ENCODE measurements around the gene SPG11.

The SPG11 gene

DNA sequence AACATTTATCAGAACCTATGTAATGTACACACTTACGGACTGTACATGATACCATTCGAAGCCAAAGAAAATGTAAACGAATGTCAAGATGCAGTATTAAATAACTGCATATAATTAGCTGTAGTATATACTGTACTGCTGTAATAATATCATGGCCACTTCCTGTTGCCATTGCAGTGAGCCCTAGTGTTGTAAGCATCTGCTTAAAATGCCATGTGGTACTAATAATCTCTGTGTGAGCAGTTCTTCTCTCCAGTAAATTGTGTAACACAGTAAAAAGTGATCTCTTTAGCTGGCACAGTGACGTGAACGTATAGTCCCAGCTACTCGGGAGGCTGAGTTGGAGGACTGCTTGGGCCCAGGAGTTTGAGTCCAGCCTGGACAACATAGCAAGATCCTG, 8.6 kb downstream of the SPG11 start:
- WGBS (ENCODE audit: insufficient coverage) = no CpG with 5 or more reads among the region's 6 CpGs
- Histone ChIP-seq H3K27me3 (replicated peaks in 2 of 5; ENCODE audit: control insufficient read depth in 4 of 5, insufficient read depth in 5 of 5, low read length in 4 of 5) (no peaks in the 10 kb centered on the region), H3K4me3 (ENCODE audit: control insufficient read depth in 1 of 7, extremely low read depth in 1 of 7, insufficient read depth in 4 of 7, low read depth in 2 of 7, low read length in 6 of 7) (no peak overlapping the region), H3K27ac (ENCODE audit: insufficient read depth in 1 of 2, low read depth in 1 of 2, low read length in 2 of 2, poor library complexity in 1 of 2, severe bottlenecking in 2 of 2) (no peak overlapping the region), H3K9me3 (ENCODE audit: control extremely low read depth in 1 of 5, control insufficient read depth in 4 of 5, insufficient read depth in 2 of 5, low read depth in 1 of 5, low read length in 4 of 5) (no peaks in the 10 kb centered on the region), H3K4me1 (ENCODE audit: control extremely low read depth in 1 of 4, control insufficient read depth in 4 of 4, insufficient read depth in 4 of 4, low read length in 3 of 4) (no peaks in the 10 kb centered on the region), H3K36me3 (ENCODE audit: control insufficient read depth in 4 of 4, insufficient read depth in 4 of 4, low read length in 3 of 4) (peaks cover 25 to 85% (median 45%) of the 10 kb centered on the region in 4 experiments)
- CTCF ChIA-PET = interaction anchor here (1.0 to 1.1 kb wide), 2 partner anchors 9 to 21 kb away, joined by 3 to 4 read pairs; partner anchors contain the start of gene SPG11
- POLR2A ChIA-PET = interaction anchor here (0.6 kb wide), 1 partner anchor 68 kb away, joined by 3 read pairs; no protein-coding TSS in a partner anchor
- no peak for DNase-seq

DNA sequence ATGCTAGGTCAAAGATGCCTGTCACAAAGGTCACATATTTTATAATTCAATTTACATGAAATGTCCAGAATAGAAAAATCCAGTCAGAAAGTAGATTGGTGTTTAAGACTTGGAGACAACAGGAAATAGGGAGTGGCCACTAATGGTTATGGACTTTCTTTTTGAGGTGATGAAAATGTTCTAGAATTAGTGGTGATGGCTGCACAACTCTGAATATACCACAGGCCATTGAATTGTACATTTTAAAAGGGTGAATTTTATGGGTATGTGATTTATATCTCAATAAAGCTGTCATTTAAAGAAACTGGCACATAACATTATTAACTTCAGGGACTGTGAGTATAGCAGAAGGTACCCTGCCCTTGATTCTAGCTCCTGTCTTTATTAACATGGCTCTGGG, 15.8 kb downstream of the SPG11 start:
- Histone ChIP-seq H3K27ac (ENCODE audit: insufficient read depth in 1 of 2, low read depth in 1 of 2, low read length in 2 of 2, poor library complexity in 1 of 2, severe bottlenecking in 2 of 2) (no peak overlapping the region), H3K27me3 (replicated peaks in 2 of 5; ENCODE audit: control insufficient read depth in 4 of 5, insufficient read depth in 5 of 5, low read length in 4 of 5) (no peaks in the 10 kb centered on the region), H3K9me3 (ENCODE audit: control extremely low read depth in 1 of 5, control insufficient read depth in 4 of 5, insufficient read depth in 2 of 5, low read depth in 1 of 5, low read length in 4 of 5) (peaks cover 0 to 4% (median 0%) of the 10 kb centered on the region in 5 experiments), H3K4me1 (ENCODE audit: control extremely low read depth in 1 of 4, control insufficient read depth in 4 of 4, insufficient read depth in 4 of 4, low read length in 3 of 4) (no peaks in the 10 kb centered on the region), H3K36me3 (ENCODE audit: control insufficient read depth in 4 of 4, insufficient read depth in 4 of 4, low read length in 3 of 4) (peaks cover 28 to 67% (median 42%) of the 10 kb centered on the region in 4 experiments), H3K4me3 (ENCODE audit: control insufficient read depth in 1 of 7, extremely low read depth in 1 of 7, insufficient read depth in 4 of 7, low read depth in 2 of 7, low read length in 6 of 7) (no peak overlapping the region)
- POLR2A ChIA-PET = no interaction called here
- CTCF ChIA-PET = interaction anchor here (0.7 kb wide), 2 partner anchors 81 to 100 kb away, joined by 3 to 4 read pairs; no protein-coding TSS in a partner anchor
- no peak for DNase-seq

- peaks cover 25 to 64% (median 42%) of the 10 kb centered on the region in 4 experiments for H3K36me3 ChIP-seq (ENCODE audit: control insufficient read depth in 4 of 4, insufficient read depth in 4 of 4, low read length in 3 of 4)
- no peak for DNase-seq
- H3K27ac ChIP-seq (ENCODE audit: insufficient read depth in 1 of 2, low read depth in 1 of 2, low read length in 2 of 2, poor library complexity in 1 of 2, severe bottlenecking in 2 of 2) = no peak overlapping the region
- H3K4me1 ChIP-seq (ENCODE audit: control extremely low read depth in 1 of 4, control insufficient read depth in 4 of 4, insufficient read depth in 4 of 4, low read length in 3 of 4) = no peaks in the 10 kb centered on the region
- WGBS (ENCODE audit: insufficient coverage) = 100% methylated on average over 1 of the region's 1 CpG
- H3K4me3 ChIP-seq (ENCODE audit: control insufficient read depth in 1 of 7, extremely low read depth in 1 of 7, insufficient read depth in 4 of 7, low read depth in 2 of 7, low read length in 6 of 7) = no peak overlapping the region
- POLR2A ChIA-PET = no interaction called here
- CTCF ChIA-PET = interaction anchor here (1.4 kb wide), 1 partner anchor 9 kb away, joined by 4 read pairs; no protein-coding TSS in a partner anchor
- no peaks in the 10 kb centered on the region for H3K27me3 ChIP-seq (replicated peaks in 2 of 5; ENCODE audit: control insufficient read depth in 4 of 5, insufficient read depth in 5 of 5, low read length in 4 of 5)
- peaks cover 0 to 4% (median 0%) of the 10 kb centered on the region in 5 experiments for H3K9me3 ChIP-seq (ENCODE audit: control extremely low read depth in 1 of 5, control insufficient read depth in 4 of 5, insufficient read depth in 2 of 5, low read depth in 1 of 5, low read length in 4 of 5)
These were observed 16.4 kb downstream of the SPG11 start for GRCh38 chr15:44647036-44647435.

DNA sequence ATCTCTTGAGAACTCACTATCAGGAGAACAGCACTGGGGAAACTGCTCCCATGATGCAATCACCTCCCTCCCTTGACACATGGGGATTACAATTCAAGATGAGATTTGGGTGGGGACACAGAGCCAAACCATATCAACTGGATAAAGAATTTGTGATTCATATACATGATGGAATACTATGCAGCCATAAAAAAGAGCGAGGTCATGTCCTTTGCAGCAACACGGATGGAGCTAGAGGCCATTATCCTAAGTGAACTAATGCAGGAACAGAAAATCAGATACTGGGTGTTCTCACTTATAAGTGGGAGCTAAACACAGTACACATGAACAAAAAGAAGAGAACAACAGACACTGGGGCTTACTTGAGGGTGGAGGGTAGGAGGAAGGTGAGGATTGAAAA, 17.0 kb downstream of the SPG11 start:
- POLR2A ChIA-PET = no interaction called here
- H3K27ac ChIP-seq (ENCODE audit: insufficient read depth in 1 of 2, low read depth in 1 of 2, low read length in 2 of 2, poor library complexity in 1 of 2, severe bottlenecking in 2 of 2) = no peak overlapping the region
- 100% methylated on average over 2 of the region's 2 CpGs for WGBS (ENCODE audit: insufficient coverage)
- DNase-seq = no peak
- no peaks in the 10 kb centered on the region for H3K27me3 ChIP-seq (replicated peaks in 2 of 5; ENCODE audit: control insufficient read depth in 4 of 5, insufficient read depth in 5 of 5, low read length in 4 of 5)
- H3K36me3 ChIP-seq (ENCODE audit: control insufficient read depth in 4 of 4, insufficient read depth in 4 of 4, low read length in 3 of 4) = peaks cover 24 to 64% (median 38%) of the 10 kb centered on the region in 4 experiments
- no peak overlapping the region for H3K4me3 ChIP-seq (ENCODE audit: control insufficient read depth in 1 of 7, extremely low read depth in 1 of 7, insufficient read depth in 4 of 7, low read depth in 2 of 7, low read length in 6 of 7)
- peaks cover 0 to 4% (median 0%) of the 10 kb centered on the region in 5 experiments for H3K9me3 ChIP-seq (ENCODE audit: control extremely low read depth in 1 of 5, control insufficient read depth in 4 of 5, insufficient read depth in 2 of 5, low read depth in 1 of 5, low read length in 4 of 5)
- no peaks in the 10 kb centered on the region for H3K4me1 ChIP-seq (ENCODE audit: control extremely low read depth in 1 of 4, control insufficient read depth in 4 of 4, insufficient read depth in 4 of 4, low read length in 3 of 4)
- CTCF ChIA-PET = interaction anchor here (1.4 kb wide), 1 partner anchor 8 kb away, joined by 4 read pairs; no protein-coding TSS in a partner anchor

DNA sequence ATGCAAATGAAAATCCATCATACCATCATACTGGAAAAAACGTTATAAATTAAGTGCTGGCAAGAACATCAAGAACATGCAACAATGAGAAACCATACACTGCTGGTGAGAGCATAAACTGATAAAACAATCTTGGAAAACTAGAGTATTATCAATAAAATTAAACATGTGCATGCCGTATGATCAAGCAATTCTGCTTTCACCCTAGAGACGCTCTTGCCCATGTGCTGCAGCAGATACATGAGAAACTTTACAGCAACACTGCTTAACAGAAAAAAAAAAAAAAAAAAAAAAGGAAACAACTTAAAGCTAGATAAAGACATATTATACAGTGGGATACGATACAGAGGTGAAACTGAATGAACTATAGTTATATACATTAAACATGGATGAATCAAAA, 21.8 kb downstream of the SPG11 start:
- Histone ChIP-seq H3K9me3 (ENCODE audit: control extremely low read depth in 1 of 5, control insufficient read depth in 4 of 5, insufficient read depth in 2 of 5, low read depth in 1 of 5, low read length in 4 of 5) (peaks cover 0 to 10% (median 0%) of the 10 kb centered on the region in 5 experiments), H3K4me3 (ENCODE audit: control insufficient read depth in 1 of 7, extremely low read depth in 1 of 7, insufficient read depth in 4 of 7, low read depth in 2 of 7, low read length in 6 of 7) (no peak overlapping the region), H3K36me3 (ENCODE audit: control insufficient read depth in 4 of 4, insufficient read depth in 4 of 4, low read length in 3 of 4) (peaks cover 16 to 48% (median 27%) of the 10 kb centered on the region in 4 experiments), H3K4me1 (ENCODE audit: control extremely low read depth in 1 of 4, control insufficient read depth in 4 of 4, insufficient read depth in 4 of 4, low read length in 3 of 4) (no peaks in the 10 kb centered on the region), H3K27ac (ENCODE audit: insufficient read depth in 1 of 2, low read depth in 1 of 2, low read length in 2 of 2, poor library complexity in 1 of 2, severe bottlenecking in 2 of 2) (no peak overlapping the region), H3K27me3 (replicated peaks in 2 of 5; ENCODE audit: control insufficient read depth in 4 of 5, insufficient read depth in 5 of 5, low read length in 4 of 5) (no peaks in the 10 kb centered on the region)
- WGBS (ENCODE audit: insufficient coverage) = no CpG with 5 or more reads among the region's 4 CpGs
- ChIA-PET POLR2A (interaction anchor here (0.6 kb wide), 1 partner anchor 124 kb away, joined by 3 read pairs; no protein-coding TSS in a partner anchor), CTCF (no interaction called here)
- DNase-seq = peak in 2 of 3 donors; percentile 22 to 56

- Histone ChIP-seq H3K4me3 (ENCODE audit: control insufficient read depth in 1 of 7, extremely low read depth in 1 of 7, insufficient read depth in 4 of 7, low read depth in 2 of 7, low read length in 6 of 7) (no peak overlapping the region), H3K27me3 (replicated peaks in 2 of 5; ENCODE audit: control insufficient read depth in 4 of 5, insufficient read depth in 5 of 5, low read length in 4 of 5) (no peaks in the 10 kb centered on the region), H3K9me3 (ENCODE audit: control extremely low read depth in 1 of 5, control insufficient read depth in 4 of 5, insufficient read depth in 2 of 5, low read depth in 1 of 5, low read length in 4 of 5) (peaks cover 0 to 6% (median 0%) of the 10 kb centered on the region in 5 experiments), H3K27ac (ENCODE audit: insufficient read depth in 1 of 2, low read depth in 1 of 2, low read length in 2 of 2, poor library complexity in 1 of 2, severe bottlenecking in 2 of 2) (no peak overlapping the region), H3K4me1 (ENCODE audit: control extremely low read depth in 1 of 4, control insufficient read depth in 4 of 4, insufficient read depth in 4 of 4, low read length in 3 of 4) (no peaks in the 10 kb centered on the region), H3K36me3 (ENCODE audit: control insufficient read depth in 4 of 4, insufficient read depth in 4 of 4, low read length in 3 of 4) (peaks cover 9 to 64% (median 29%) of the 10 kb centered on the region in 4 experiments)
- CTCF ChIA-PET = interaction anchor here (1.9 kb wide), 1 partner anchor 101 kb away, joined by 11 read pairs; no protein-coding TSS in a partner anchor
- POLR2A ChIA-PET = no interaction called here
- DNase-seq = peak in 2 of 3 donors; percentile 5 to 15
- 100% methylated on average over 1 of the region's 1 CpG for WGBS (ENCODE audit: insufficient coverage)
These were observed 26.5 kb downstream of the SPG11 start for GRCh38 chr15:44636976-44637375.

DNA sequence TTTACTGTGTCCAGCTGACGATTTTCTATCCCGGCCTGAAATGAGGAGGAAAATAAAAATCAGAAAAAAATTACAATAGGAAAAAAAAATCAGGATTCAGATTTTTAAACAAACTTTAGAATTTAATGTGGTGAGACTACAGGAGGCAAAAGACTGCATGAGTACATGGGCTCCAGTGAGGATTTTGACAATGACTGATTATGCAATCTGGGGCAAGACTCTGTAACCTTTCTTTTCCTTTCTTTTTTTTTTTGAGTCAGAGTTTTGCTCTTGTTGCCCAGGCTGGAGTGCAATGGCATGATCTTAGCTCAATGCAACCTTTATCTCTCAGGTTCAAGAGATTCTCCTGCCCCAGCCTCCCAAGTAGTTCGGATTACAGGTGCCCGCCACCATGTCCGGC, 29.9 kb downstream of the SPG11 start:
- Histone ChIP-seq H3K27me3 (replicated peaks in 2 of 5; ENCODE audit: control insufficient read depth in 4 of 5, insufficient read depth in 5 of 5, low read length in 4 of 5) (no peaks in the 10 kb centered on the region), H3K36me3 (ENCODE audit: control insufficient read depth in 4 of 4, insufficient read depth in 4 of 4, low read length in 3 of 4) (peaks cover 17 to 82% (median 40%) of the 10 kb centered on the region in 4 experiments), H3K27ac (ENCODE audit: insufficient read depth in 1 of 2, low read depth in 1 of 2, low read length in 2 of 2, poor library complexity in 1 of 2, severe bottlenecking in 2 of 2) (no peak overlapping the region), H3K4me1 (ENCODE audit: control extremely low read depth in 1 of 4, control insufficient read depth in 4 of 4, insufficient read depth in 4 of 4, low read length in 3 of 4) (no peaks in the 10 kb centered on the region), H3K4me3 (ENCODE audit: control insufficient read depth in 1 of 7, extremely low read depth in 1 of 7, insufficient read depth in 4 of 7, low read depth in 2 of 7, low read length in 6 of 7) (no peak overlapping the region), H3K9me3 (ENCODE audit: control extremely low read depth in 1 of 5, control insufficient read depth in 4 of 5, insufficient read depth in 2 of 5, low read depth in 1 of 5, low read length in 4 of 5) (peaks cover 0 to 6% (median 0%) of the 10 kb centered on the region in 5 experiments)
- no peak for DNase-seq
- ChIA-PET POLR2A (no interaction called here), CTCF (interaction anchor here (0.5 to 1.7 kb wide), 3 partner anchors 9 to 157 kb away, joined by 3 to 4 read pairs (median 4); no protein-coding TSS in a partner anchor)
- WGBS (ENCODE audit: insufficient coverage) = no CpG with 5 or more reads among the region's 5 CpGs

All from common myeloid progenitor, CD34-positive (primary cell).